IPS DF 19.7 (cell line): ENCODE measurements around the gene CALN1.
"Not testable (repeated sequence)": the region's sequence is repeated elsewhere in the genome, so short reads cannot be mapped to it uniquely, and the experiment has no call there.

Experiments used
- DNase-seq: peaks from one replicate; pipeline ENCODE4 v3.0.0-alpha.2; 2013; ENCODE audit warnings: low read depth, low spot score

Gene CALN1

DNA sequence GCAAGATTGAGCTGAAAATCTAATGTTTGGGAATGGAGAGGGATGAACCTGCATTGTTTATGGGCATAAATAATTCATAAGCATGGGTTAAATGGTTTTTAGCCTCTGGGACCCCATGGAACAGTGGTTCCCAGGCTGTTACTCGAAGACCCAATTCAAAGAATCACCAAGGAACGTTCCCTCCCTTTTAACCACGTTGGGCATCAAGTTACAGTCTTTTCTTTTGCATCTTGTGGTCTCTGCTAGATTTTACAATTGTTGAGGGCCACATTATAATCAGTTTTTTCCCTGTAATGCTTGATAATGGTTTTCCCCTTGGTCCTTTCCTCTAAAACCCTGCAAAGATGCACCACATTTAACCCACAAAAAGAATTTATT, 2.5 kb downstream of the CALN1 start:
- DNase-seq: no peak

- DNase-seq: no peak
Observed at GRCh38 chr7:72408966-72409637, 3.0 kb downstream of the CALN1 start.

- DNase-seq: no peak
Observed at GRCh38 chr7:72406820-72407403, 5.2 kb downstream of the CALN1 start.

GRCh38 chr7:72405871-72406270, 6.3 kb downstream of the CALN1 start:
- DNase-seq: no peak

GRCh38 chr7:72405418-72405817, 6.7 kb downstream of the CALN1 start:
- DNase-seq: no peak

DNA sequence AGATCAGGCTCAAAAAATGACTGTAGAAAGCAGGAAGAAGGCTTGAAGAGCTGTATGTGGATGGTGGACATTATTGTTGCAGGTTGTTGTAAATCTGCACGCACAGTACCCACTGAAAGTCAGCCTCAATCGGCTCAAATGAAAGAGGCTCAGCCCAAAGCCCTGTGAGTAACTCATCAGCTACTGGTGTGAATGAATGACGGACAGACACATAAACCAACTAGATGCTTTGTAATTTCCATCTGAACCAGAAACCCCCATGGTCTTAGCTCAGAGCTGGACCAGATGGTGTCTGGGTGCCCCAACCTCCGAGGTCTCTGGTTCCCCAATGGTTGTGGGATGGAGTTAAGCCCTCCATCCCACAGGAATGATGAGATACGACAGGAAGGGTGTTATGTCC, 7.4 kb downstream of the CALN1 start:
- no peak for DNase-seq

DNA sequence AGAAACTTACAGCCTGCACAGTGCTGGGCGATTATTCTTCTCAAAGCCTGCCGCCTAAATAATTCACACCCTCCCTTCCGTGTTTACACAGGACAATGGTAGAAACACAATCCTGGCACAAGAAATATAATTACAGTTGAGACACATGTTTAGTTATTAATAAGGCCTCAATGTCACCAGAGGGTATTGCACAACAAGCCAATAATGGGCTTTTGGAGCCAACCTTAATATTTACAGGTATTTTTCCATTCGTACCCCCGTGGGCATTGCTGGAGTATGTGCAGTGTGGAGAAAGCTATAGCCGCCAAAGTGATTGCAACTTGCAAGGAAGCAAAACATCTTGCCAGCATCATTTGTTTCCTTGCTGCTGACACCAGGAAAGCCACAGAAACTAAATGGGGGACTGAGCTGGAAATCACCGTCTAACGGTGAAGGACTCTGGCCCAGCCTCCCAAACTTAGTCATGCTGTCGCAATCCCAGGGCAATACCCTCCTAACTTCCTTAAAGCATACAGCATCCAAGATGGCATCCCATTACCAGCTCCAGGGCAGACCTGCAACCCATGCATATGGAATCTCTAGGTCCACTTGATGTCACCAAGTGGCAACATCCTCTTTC, 8.6 kb downstream of the CALN1 start:
- no peak for DNase-seq

GRCh38 chr7:72394016-72394415, 18.1 kb downstream of the CALN1 start:
- no peak for DNase-seq

DNA sequence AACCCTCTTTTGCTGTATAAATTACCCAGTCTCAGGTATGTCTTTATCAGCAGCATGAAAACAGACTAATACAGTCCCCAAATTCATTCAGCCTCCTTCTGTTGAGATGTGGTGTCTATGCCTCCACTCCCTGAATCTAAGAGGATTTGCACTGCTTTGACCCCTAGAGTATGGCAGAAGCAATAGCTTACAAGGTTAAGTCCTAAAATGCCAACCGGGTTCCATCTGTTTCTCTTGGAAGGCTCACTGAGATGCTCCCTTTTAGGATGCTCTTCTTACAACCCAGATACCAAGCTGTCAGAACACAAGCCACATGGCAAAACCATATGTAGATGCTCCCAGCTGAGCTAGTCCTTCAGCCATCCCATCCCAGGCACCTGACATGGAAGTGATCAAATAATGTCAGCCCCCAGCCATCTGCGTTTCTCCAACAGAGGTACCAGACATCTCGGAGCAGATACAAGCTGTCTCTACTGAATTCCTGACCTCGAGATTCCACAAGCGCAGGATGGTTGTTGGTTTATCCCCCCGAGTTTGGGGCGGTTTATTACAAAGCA, 20.2 kb downstream of the CALN1 start:
- no peak for DNase-seq

DNA sequence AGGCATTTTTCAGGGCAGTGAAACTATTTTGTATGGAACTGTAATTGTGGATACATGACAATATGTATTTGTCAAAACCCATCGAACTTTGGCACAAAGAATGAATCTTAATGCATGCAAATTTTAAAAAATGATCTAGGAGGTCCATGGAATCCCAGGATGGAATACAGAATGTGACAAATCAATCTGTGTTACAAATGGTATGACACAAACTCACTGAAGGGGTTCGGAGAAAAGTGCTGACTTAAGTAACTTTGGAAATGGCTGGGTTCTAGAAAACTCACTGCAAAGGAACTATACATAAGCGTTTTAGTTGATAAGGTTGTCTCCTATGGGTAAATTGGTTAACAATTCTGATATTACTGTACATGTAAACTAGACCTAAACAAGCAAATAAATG, 26.0 kb downstream of the CALN1 start:
- DNase-seq: no peak

- DNase-seq: no peak
Observed at GRCh38 chr7:72362246-72362645, 49.9 kb downstream of the CALN1 start.

DNA sequence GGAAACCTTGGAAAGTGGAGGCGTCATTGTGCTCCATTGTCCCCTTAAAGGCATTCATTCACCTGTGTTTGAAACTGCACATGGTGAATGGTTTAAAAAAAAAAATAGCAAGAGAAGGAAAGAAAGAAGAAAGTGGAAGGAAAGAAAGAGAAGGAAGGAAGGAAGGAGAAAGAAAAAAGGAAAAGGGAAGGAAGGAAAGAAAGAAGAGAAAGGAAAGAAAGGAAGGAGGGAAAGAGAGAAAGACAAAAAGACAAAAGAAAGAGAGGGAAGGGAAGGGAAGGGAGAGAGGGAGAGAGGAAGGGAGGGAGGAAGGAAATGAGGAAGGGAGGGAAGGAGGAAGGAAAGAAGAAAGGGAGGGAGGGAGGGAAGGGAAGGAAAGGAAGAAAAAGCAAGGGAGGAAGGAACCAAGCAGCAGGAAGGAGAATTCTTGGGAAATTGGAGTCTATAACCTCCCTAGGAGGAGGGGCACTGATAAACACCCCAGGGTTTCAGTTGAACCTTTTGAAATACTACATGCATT, 66.9 kb downstream of the CALN1 start:
- no peak for DNase-seq

DNA sequence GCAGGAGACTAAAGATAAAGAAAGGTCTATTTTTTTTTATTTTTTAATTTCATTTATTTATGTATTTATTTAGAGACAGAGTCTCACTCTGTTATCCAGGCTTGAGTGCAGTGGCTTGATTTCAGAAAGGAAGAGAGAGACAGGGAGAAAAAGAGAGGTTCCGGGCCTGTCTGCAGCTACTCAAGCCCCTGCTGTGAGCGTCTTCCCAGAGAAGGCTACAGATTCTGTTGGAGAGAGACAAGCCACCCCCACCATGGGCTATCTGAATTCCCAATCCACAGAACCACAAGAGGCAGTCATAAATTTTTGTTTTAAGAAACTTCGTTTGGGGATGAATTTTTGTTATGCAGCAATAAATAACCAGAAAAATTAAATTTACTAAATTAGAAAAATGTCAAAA, 68.1 kb downstream of the CALN1 start:
- DNase-seq: peak; percentile 75

GRCh38 chr7:72343354-72343753, 68.8 kb downstream of the CALN1 start:
- DNase-seq: not testable (repeated sequence)

GRCh38 chr7:72337390-72338167, 74.6 kb downstream of the CALN1 start:
- DNase-seq: no peak

DNA sequence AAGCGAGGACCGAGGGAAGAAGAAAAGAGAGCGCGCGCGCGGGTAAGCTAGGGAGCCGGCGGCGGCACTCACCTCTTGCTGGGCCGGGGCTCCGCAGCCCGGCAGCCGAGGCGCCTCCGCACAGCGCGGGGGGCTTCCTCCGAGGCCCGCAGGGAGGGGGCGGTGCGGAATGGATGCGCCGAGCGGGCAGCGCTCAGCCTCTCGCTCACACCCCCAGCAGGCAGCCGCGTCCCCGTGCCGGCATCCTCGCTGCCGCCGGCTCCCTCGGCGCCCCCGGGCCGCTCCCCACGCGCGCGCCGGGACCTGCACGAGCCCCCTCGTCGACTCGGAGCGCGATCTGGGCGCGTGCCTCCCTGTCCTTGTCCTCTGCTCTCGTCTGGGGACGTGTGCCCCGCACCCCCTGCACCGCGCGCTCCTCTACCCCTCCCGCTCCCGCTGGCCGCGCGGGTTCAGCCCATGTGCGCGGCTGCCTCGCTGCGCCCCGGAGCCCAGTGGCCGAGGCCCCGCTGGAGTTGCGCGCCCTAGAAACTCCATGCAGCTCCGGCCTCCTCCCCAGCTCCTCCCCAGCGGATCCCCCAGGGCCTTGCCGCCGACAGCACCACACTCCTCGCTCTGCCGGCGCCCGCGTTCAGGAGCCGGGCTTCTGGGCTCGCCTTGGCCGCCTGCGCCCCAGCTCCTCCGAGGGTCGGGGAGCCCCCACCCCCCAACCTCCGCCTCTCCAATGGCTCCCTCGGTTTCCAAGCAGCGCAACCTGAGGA, 75.3 kb downstream of the CALN1 start:
- no peak for DNase-seq

DNA sequence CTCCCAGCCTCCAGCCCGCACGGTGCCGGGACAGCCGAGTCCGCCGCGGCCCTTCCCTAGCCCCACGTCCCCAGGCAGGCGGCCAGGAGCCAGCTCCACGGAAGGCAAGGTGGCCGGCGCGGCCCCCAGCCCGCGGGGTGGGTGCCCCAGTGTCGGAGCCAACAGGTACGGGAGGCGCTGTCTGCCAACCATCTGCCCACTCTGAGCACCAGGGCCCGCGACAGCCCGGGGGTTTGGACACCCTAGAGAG, 75.8 kb downstream of the CALN1 start:
- DNase-seq: no peak

DNA sequence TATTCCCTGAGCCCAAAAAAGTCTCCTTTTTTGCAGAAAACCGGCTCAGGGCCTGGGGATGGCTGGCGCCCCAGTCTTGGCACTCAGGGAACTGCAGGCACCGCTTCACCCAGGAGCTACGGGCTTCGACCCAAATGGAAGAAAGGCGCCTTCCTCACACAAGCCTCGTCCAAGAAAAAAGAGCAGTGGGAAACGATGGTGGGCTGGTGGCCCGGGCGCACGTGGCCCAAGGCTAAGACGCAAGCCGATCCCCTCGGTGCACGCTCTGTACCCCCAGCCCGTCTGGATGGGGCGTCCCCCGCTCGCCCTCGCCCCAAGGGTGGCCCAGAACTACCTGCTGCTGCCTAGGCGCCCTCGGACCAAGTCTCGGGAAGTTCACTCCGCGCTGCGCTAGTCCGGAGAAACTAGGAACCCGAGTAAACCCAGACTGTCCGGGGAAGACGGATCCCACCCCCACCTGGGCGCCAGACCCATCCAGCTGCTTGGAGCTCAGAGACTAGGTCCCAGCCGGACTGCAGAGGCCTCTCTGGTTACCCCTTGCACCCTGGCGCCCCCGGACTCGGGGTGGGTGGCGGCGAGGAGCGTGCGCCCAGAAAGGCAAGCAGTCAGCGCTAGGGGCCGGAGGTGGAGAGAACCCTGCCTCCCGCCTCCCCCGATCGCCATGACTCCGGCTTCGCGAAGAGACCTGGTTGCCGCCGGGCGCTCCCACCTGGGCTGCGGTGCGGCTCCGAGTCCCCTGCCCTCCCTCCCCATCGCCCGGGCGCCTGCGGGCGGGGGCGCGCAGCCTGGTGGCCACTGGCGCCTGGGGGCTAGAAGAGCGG, 76.4 kb downstream of the CALN1 start:
- DNase-seq: no peak

- no peak for DNase-seq
Observed at GRCh38 chr7:72334698-72335097, 77.4 kb downstream of the CALN1 start.

GRCh38 chr7:72334066-72334465, 78.1 kb downstream of the CALN1 start:
- no peak for DNase-seq

DNA sequence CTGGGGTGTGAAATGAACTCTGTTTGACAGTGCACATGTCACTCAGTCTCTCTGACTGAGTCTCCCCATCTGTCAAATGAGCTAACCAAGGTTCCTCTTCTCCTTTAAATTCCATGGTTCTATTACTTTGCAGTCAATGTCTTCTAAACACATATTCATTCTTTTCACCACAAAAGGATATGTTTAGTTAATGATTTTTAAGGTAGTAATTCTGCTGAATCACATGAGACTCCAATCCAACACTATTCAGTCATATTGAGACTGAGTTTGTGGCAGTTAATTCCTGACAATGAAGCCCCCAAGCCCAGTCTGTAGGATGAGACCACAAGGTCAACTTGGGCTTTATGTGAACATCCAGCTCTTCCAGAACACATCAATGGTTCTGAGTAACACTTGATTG, 85.3 kb downstream of the CALN1 start:
- DNase-seq: no peak
